Astrocyte (in vitro differentiated cells and primary cell): Measurements from ENCODE around the gene IFT20.

Source experiments
- CTCF ChIP-seq: IDR thresholded peaks from 2 replicates; pipeline ENCODE4 v1.5.1; 2011; ENCODE audit warnings: low read depth, mild to moderate bottlenecking, inconsistent platforms, low read length, moderate library complexity; ENCODE audit not compliant: insufficient read depth
- EZH2 ChIP-seq: IDR thresholded peaks from 2 replicates; pipeline ENCODE4 v1.6.1; 2012; ENCODE audit warnings: mild to moderate bottlenecking, low read length, inconsistent platforms; ENCODE audit not compliant: insufficient read depth

DNA sequence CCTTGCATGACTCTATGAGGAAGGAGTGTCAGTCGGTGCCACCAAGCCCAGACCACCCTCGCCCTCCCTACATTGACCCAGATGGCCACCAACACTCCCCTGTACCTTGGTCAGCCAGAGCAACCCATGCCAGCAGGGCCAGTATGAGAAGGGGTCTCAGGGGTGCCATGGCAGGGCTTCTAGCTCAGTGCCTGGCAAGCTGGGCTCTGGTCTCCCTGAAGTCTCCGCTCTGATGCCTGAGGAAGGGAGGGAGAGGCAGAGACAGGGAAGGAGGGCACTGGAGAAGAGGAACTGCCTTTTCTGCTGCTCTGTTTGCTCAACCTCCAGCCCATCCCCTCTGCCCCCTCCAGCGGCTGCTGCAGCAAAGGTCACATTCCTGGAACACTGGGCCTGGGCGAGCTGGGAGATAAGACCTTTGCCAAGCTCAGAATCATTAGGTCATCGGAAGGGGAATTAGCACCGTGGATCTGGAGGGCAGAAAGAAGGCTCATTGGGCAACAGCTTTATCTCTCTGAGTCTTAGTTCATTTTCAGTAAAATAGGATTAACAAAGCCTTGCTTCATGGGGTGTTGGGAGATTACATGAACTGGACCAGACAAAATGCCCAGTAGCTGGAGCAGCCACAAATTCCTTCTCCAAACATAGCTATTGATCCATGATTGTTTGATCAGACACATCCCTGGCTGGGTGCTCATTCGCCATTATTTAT lies 34.9 kb upstream of the IFT20 start, which contains the start of gene VTN:
- TF ChIP-seq EZH2, result no peak
- TF ChIP-seq CTCF, result no peak
